Embryonic facial prominence (tissue), 1 donor: ENCODE measurements around the gene KCTD12.
"Not testable (repeated sequence)": the region's sequence is repeated elsewhere in the genome, so short reads cannot be mapped to it uniquely, and the experiment has no call there.

Experiments
- DNase-seq: peaks from one replicate; pipeline ENCODE4 v3.0.0-alpha.2; 2016; ENCODE audit errors: extremely low spot score

KCTD12 gene

DNA sequence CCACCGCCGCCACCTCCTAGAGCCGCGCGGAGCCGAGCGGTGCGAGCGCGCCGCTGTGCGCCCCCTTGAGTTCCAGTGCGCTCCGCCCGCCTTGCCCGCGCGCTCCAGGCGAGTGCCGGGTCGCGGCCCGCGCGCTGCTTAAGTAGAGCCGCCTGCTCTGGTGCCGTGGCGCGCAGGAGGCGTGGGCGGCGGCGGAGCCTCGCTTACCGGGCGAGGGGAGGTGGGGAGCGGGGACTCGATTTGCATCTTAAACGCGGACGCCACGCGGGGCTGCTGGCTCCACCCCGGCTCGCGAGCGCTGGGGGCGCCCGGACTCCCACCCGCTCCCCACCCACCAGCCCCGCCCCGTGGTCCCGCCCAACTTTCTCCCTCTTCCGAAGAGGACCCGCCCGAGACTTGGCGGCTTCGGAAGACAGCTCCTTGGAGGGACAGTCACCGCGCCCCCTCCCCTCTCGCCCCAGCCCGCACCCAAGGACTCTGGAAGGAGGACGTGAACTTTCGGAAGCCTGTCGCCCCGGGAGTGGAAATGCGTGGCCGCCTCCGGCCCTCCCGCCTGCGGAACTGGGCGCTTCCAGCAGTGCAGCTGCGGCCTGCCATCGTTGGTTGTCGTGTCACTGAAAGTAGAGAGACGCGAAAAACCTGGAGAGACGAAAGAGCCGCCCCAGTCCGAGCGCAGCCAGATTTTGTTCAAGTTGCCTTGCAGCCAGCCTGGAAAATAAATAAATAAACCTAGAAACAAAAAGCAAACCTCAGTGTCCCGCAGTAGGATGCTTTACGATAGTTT, at the start of gene KCTD12:
KCTD12 (minus strand) TSS at position 114 of the 784 bp plus-strand sequence. CDS start 257 bp downstream, outside the sequence.
- DNase-seq = peak; percentile 78

DNA sequence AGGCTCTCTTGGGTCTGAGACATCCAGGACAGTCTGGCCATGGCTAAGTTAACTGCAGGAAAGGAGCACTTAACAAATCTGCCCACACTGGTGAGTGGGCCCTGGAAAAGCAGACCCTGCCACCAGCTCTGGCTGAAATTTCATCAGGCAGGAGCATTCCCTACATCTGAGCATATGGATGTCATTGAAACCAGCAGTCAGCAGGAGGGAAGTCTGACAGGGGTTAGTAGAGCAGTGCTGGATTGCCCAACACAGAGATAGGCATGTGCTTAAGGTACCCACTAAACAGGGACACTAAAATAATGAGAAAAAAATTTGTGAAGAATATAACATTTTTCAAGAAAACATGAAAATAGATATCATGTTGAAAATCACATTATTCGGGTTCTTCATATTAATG, 48.5 kb upstream of the KCTD12 start:
- DNase-seq = no peak

DNA sequence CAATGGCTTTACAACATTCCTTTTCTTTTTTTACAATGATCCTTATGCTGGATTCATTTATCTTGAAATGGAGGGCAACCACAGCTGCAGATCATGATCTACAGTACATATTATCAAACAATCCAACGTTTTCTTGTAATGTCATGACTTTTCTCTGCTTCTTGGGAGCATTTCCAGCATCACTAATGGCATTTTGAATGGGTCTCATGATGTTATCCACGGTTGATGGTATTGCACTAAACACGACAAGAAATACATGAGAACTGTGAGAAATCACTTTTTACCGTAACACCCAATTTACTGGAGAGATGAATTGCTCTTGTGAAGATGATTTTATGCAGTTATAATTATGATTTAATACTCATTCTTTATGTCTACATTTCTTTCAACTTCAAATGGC, 45.9 kb upstream of the KCTD12 start:
- no peak for DNase-seq

DNA sequence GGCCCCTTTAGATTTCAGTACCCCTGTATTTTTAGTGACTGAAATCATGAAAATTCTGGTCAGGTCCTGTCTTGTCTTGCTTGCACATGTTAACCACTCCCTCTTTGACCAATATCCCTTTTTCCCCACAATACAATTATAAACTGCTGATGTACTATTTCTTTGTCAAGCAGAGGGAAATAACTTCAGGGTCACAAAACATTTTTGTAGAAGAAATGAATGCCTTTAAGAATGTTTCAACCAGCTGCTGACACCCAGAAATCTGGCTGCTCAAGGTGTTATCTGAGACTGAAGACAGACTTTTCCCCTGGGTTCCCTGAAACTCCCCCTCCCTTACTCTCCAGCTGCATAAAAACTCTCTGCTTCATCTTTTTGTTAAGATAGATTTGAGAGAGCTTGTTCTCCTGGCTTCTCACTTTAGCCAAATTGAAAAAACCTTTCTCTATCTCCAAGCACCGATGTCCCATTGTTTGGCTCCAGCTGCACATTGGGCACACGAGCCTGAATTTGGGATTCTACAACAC, 43.7 kb upstream of the KCTD12 start:
- no peak for DNase-seq

DNA sequence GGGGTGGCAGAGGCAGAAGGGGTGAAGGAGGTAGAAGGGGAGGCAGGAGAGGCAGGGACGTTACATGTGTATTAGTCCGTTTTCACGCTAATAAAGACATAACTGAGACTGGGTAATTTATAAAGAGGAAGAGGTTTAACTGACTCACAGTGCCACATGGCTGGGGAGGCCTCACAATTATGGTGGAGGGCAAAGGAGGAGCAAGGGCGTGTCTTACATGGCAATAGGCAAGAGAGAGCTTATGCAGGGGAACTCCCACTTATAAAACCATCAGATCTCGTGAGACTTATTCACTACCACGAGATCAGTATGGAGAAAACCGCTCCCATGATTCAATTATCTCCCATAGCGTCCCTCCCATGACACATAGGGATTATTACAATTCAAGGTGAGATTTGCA, 43.1 kb upstream of the KCTD12 start:
- no peak for DNase-seq

DNA sequence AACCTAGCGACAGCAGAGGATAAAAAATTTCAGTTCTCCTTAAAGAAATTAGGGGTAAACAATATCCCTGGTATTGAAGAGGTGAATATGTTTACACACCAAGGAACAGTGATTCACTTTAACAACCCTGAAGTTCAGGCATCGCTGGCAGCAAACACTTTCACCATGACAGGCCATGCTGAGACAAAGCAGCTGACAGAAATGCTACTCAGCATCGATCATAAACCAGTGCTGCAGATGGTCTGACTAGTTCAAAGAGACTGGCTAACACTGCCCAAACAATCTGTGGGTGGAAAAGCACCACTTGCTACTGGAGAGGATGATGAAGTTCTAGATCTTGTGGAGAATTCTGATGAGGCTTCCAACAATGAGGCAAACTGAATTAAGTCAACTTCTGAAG, 42.3 kb upstream of the KCTD12 start:
- DNase-seq = no peak

DNA sequence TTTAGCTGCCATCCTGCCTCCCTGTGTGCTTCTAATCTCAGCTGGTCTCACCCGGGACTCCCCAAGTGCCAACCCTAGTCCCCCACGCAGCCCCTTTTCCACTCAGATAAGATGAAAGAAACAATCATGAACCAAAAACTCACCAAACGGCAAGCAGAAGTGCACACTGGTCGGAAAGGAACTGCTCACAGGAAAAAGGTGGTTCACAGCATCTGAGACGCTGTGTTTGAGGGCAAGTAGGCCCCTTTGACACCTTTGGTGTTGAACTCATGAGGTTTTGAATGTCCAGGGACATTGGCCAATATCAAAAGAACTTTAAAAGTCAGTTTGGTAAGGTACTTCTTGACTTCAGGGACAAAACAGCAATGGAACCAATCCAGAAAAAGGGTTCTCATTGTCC, 41.8 kb upstream of the KCTD12 start:
- no peak for DNase-seq

DNA sequence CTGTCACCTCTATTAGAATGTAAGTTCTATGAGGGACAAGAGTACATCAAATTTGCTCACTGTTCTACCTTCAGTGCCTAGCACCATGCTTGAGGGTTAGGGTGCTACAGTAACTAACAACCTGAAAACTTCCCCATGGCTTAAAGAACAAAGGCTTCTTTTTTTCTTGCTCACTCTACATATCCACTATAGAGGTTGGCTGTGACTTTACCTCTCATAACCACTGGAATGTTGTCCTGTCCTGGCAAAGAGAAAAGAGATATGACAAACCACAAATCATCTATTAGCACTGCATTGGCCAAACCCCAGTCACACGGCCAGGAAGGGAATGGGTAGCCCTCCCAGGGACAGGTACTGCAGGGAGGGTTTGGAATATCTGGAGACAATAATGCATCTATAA, 38.9 kb upstream of the KCTD12 start:
- no peak for DNase-seq

DNA sequence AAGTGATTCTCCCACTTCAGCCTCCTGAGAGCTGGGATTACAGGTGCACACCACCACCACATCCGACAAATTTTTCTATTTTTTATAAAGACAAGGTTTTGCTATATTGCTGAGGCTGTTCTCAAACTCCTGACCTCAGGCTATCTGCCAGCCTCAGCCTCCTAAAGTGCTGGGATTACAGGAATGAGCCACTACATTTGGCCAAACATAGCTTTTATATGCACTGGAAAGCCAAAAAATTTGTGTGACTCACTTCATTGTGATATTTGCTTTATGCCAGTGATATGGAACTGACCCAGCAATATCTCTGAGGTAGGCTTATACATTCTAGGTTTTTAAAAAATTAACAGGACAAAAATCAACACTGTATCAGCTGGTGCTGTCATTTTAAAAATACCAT, 35.3 kb upstream of the KCTD12 start:
- DNase-seq = no peak

DNA sequence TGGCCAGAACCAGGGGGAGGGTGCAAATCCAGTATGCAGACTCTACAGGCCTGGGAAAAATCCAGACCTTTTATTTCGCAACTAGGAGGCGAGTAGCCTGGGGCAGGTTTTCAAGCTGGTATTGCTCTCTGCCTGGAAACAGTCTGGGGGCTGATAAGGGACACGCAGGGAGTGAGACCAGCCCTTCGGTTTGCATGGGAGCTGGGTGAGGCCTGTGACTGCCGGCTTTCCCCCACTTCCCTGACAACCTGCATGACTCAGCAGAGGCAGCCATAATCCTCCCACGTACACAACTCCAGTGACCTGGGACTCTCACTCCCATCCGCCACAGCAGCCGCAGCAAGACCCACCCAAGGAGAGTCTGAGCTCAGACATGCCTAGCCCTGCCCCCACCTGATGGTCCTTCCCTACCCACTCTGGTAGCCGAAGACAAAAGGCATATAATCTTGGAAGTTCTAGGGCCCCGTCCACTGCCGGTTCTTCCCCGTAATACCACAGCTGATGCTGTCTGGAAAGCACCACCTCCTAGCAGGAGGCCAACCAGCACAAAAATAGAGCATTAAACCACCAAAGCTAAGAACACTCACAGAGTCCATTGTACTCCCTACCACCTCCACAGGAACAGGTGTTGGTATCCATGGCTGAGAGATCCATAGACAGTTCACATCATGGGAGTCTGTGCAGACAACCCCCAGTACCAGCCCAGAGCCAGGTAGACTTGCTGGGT, 31.7 kb upstream of the KCTD12 start:
- not testable (repeated sequence) for DNase-seq

DNA sequence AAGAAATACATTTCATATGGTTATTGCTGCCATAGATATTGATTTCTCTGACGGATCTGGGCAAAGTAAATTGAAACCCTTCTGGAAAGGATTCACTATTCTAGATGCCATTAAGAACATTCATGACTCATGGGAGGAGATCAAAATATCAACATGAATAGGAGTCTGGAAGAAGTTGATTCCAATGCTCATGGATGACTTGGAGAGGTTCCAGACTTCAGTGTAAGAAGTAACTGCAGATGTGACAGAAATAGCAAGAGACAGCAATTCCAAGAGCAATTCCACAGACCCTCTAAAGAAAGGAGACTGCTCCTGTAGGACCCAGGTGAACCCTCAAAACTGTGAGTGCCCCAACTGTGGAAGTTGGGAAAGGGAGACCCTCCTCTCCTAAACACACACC, 30.9 kb upstream of the KCTD12 start:
- DNase-seq = no peak

DNA sequence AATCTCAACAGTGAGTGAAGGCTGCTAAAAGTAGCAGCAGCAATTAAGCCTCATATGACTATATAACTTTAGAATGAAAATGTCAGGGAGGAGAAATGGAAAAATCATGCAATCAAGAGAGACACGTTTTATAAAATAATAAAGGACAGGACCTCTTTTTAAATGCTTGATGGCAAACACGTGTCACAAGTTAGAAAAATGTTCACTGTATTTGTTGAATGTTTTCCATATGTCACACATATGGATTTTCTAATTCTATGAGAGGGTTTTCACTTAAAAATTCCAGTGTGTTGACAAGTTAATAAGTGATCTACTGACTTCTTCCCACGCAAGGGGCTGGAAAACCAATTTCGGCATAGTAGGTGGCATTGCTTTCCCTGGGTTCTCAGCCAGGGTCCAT, 27.7 kb upstream of the KCTD12 start:
- no peak for DNase-seq

DNA sequence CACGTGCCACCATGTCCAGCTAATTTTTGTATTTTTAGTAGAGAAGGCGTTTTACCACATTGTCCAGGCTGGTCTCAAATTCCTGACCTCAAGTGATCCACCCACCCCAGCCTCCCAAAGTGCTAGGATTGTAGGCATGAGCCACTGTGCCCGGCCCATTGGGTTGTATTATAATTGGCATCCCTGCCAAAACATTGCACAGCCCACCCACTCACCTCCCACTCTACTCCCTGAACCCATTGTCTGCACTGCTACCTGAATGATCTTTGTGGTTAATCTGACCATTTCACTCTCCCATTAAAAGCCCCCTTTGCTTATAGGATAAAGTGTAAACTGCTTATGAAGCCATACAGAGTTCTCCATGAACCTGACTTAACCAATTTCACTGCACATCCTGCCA, 26.3 kb upstream of the KCTD12 start:
- DNase-seq = no peak

DNA sequence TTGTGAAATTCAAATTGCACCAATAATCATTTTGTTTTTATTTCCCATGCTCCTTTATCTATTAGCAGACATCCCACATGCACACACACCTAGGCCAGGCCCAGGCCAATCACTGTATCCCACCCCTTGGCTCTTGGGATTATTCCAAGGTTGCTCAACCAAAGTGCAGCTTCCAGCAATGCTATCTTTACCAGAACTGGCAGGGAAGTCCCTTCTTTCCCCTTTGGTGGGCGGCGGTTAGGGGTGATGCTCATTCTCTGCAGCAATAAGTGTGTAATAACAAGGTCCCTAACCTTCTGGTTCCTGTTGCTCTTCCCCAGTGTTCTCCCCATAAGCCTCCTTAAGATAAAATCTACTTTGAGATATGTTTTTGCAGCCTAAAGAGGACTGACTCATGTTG, 18.3 kb upstream of the KCTD12 start:
- DNase-seq = no peak

DNA sequence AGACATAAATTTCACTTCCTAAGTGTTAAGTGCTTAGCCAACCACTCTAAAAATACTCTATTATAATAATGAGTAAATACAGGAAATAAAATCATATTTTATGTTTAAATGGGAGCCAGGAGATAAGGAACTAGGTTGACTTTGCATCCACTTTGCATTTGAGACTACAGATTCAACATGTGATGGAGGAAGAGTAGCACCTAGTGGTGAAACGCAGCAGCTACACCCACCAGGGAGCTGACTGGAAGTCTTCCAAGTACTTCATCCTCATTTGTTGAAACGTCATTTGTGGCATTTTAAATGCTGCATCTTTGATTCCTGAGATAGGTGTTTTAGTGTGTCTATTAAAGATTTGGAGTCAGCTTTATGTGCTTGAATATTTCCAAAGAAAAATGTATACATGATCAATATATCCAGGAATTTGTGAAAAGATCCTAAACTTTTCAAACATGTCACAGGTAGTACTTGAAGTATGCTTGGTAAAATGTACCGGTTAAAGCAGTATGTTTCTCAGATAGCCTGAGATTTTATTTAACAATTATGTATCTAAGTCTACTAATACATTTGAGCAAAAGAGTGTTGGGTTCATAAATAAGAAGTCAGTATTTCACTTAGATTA, 17.4 kb upstream of the KCTD12 start:
- peak; percentile 74 for DNase-seq

DNA sequence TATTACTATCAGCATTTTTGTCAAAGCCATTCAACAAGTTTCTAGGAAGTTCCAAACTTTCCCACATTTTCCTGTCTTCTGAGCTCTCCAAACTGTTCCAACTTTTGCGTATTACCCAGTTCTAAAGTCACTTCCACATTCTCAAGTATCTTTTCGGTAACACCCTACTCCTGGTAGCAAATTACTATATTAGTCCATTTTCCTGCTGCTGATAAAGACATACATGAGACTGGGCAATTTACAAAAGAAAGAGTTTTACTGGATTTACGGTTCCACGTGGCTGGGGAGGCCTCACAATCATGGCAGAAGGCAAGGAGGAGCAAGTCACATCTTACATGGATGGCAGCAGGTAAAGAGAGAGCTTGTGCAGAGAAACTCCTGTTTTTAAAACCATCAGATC, 12.9 kb upstream of the KCTD12 start:
- DNase-seq = not testable (repeated sequence)

DNA sequence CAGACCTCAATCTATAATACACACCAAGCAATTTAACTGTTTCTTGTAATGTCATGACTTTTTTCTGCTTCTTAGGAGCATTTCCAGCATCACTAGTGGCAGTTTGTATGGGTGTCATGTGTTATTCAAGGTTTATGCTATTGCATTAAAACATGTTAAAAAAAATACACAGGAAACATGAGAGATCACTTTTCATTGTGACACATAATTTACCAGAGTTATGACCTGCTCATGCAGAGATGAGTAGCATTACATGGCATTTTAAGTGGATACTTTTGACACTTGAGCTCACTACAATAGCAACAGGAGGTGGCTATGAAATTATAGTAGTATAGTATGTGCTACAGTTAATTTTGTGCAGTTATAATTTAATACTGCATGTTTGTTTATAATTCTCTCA, 11.0 kb upstream of the KCTD12 start:
- not testable (repeated sequence) for DNase-seq

DNA sequence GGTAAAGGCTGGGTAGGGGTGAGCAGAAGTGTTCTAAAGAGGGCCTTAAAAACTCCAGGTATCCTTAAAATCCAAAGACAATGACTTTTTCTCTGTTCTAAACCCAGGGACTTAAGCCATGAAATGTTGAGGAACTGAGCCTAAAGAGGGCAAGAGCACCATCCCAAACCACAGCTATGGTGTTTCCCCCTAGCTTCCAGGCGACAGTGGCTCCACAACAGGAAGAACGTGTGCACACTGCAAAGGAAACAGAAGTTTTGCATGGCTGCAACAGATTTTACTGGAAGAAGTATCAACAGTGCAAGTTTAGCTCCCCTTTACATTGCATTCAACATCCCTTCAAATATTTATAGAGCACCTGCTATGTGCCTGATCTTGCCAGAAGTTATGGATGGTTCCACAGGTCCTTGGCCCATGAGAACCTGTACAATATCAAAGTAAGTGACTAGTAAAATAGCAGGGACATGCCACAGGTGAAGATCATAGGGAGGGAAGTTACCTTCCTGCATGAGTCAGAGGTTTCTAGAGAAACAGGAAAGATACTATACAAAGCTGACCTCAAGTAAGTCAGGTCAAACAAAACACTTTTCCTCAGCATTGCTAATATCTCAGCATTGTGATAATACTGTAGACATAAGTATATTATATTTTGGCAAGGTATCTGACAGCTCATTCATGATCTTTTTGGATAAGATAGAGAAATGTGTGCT, 8.4 kb upstream of the KCTD12 start:
- DNase-seq = no peak

DNA sequence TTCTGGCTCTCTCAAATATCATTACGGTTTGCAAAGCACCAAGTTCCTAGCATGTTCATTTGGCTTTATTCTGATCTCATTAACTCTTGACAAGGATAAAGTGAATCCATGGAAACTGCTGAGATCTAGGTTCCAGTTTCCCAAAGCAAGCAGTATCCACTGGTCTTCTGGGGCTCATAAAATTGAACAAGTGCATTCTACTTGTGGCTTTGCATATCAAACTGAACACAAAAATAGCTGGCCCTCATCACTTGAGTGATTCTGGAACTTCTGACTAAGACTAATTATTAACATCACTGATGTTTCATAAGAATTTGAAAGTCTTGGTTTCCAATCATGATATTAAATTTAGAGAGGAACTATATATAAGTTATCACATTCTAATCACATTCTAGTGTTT, 6.3 kb upstream of the KCTD12 start:
- no peak for DNase-seq

DNA sequence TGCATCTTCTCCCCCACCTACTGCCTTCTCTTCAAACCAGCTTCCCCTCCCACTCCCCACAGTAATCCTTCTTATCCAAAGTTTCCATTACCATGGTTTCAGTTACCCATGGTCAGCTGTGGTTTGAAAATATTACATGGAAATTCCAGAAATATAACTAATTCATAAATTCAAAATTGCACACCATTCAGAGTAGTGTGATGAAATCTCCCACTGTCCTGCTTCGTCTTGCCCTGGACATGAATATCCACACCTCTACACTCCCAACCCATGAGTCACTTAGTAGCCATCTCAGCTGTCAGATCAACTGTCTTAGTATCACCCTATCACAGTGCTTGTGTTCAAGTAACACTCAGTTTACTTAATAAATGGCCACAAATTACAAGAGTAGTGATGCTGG, 3.8 kb upstream of the KCTD12 start:
- no peak for DNase-seq

DNA sequence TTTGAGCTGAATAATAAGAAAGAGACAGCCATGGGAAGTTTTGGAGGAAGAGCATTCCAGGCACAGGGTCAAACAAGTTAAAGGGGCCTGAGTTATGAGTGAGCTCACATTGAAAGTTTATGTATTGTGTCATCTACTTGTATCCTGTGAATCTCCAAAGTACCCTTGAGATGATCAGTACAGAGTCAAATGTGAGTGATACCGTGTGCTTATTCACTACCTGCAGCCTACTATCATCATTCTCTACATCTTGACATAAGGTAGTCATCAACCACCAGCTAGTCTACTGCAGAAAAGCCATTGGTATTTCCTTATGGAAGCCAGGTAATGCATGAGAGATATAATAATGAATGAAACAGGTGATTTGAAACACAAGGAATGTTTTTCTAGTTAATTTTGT, 3.0 kb upstream of the KCTD12 start:
- DNase-seq = no peak

DNA sequence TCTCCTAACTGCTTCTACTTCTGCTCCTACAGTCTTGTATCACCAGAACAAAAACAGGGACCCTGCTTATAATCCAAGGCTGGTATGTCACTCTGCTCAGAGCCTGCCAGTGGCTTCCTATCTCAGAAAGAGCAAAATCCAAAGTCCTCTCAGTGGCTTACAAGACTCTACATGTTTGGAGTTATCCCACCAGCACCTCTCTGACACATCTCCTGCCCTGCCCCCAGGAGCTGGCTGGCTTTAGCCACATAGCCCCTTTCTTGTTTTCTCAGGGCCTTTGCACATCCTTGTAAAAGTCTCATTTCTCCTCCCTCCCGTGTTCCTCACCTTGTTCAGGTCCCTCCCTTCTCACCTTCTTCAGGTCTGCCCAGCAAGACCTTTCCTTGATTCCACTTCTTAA, 2.2 kb upstream of the KCTD12 start:
- no peak for DNase-seq
